ENCODE data around the gene PLB1.

PLB1 gene

DNA sequence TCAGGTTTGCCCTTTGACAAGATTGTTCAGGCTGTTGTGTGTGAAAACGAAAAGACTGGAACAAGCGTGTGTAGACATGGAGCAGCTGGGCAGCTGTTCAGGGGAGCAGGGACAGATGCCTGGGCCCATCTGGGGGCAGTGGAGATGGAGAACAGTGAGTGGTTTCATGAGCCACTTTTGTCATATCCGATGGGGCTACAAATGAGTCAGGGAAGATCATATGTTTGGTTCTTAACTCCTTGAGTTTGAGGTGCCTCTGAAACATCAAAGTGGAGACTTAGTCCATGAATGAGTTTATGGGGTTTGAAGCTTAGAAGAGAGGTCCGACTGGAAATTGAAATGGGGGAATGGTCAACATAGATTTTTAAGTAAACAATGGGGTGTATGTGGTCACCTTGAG is 9.3 kb upstream of the PLB1 start:
- DNase-seq (ENCODE audit: low read depth, low spot score), result no peak
- in situ Hi-C loops (cut with HindIII; ENCODE audit: low sequenced_read_pairs), result no loop called here
- H3K4me3 ChIP-seq (ENCODE audit: low read depth, low read length), result no peak overlapping the region
- TF ChIP-seq, protein P1, sequence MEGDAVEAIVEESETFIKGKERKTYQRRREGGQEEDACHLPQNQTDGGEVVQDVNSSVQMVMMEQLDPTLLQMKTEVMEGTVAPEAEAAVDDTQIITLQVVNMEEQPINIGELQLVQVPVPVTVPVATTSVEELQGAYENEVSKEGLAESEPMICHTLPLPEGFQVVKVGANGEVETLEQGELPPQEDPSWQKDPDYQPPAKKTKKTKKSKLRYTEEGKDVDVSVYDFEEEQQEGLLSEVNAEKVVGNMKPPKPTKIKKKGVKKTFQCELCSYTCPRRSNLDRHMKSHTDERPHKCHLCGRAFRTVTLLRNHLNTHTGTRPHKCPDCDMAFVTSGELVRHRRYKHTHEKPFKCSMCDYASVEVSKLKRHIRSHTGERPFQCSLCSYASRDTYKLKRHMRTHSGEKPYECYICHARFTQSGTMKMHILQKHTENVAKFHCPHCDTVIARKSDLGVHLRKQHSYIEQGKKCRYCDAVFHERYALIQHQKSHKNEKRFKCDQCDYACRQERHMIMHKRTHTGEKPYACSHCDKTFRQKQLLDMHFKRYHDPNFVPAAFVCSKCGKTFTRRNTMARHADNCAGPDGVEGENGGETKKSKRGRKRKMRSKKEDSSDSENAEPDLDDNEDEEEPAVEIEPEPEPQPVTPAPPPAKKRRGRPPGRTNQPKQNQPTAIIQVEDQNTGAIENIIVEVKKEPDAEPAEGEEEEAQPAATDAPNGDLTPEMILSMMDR (IDR thresholded peaks at IDR 0.05; ENCODE audit: low read depth, low read length), result no peak

DNA sequence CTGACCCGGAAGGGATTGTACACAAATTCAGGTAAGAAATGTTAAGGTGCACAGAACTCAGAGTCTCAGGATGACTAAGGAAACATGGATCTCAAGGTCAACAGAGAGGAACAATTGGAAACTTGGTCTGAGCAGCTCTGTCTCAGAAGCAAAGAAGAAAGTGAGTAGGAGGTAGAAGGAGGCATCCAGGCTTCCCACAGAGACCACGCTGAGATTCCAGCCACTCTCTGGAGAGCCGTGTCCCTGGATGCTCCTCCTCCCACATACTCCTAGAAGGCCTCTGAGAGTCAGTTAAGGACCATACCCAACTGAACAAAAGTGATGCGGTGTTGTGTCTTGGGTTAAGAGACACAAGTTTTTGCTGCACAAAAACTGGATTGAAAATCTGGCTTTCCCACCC is 8.6 kb upstream of the PLB1 start:
- in situ Hi-C loops (cut with HindIII; ENCODE audit: low sequenced_read_pairs), result no loop called here
- TF ChIP-seq, protein P1 (IDR thresholded peaks at IDR 0.05; ENCODE audit: low read depth, low read length), result no peak
- DNase-seq (ENCODE audit: low read depth, low spot score), result no peak
- no peak overlapping the region for H3K4me3 ChIP-seq (ENCODE audit: low read depth, low read length)

- TF ChIP-seq, protein P1 (IDR thresholded peaks at IDR 0.05; ENCODE audit: low read depth, low read length), result no peak
- in situ Hi-C loops (cut with HindIII; ENCODE audit: low sequenced_read_pairs), result no loop called here
- DNase-seq (ENCODE audit: low read depth, low spot score), result no peak
- H3K4me3 ChIP-seq (ENCODE audit: low read depth, low read length), result no peak overlapping the region
Observed at GRCh38 chr2:28488083-28488830, 7.6 kb upstream of the PLB1 start.

- DNase-seq (ENCODE audit: low read depth, low spot score), result no peak
- in situ Hi-C loops (cut with HindIII; ENCODE audit: low sequenced_read_pairs), result no loop called here
- TF ChIP-seq, protein P1 (IDR thresholded peaks at IDR 0.05; ENCODE audit: low read depth, low read length), result no peak
- no peak overlapping the region for H3K4me3 ChIP-seq (ENCODE audit: low read depth, low read length)
Observed at GRCh38 chr2:28488858-28489575, 6.8 kb upstream of the PLB1 start.

- in situ Hi-C loops (cut with HindIII; ENCODE audit: low sequenced_read_pairs), result no loop called here
- TF ChIP-seq, protein P1 (IDR thresholded peaks at IDR 0.05; ENCODE audit: low read depth, low read length), result no peak
- no peak for DNase-seq (ENCODE audit: low read depth, low spot score)
- no peak overlapping the region for H3K4me3 ChIP-seq (ENCODE audit: low read depth, low read length)
Observed at GRCh38 chr2:28490558-28490957, 5.3 kb upstream of the PLB1 start.

- in situ Hi-C loops (cut with HindIII; ENCODE audit: low sequenced_read_pairs), result no loop called here
- no peak overlapping the region for H3K4me3 ChIP-seq (ENCODE audit: low read depth, low read length)
- DNase-seq (ENCODE audit: low read depth, low spot score), result no peak
- TF ChIP-seq, protein P1 (IDR thresholded peaks at IDR 0.05; ENCODE audit: low read depth, low read length), result no peak
Observed at GRCh38 chr2:28492282-28492681, 3.6 kb upstream of the PLB1 start.
